HG02885 (cell line): Measurements from ENCODE around the gene NAA11.
A peak's percentile ranks its signal among the peaks of the same experiment; 100 is the strongest.
"Not testable (repeated sequence)": the region's sequence is repeated elsewhere in the genome, so short reads cannot be mapped to it uniquely, and the experiment has no call there.

Source experiments
- ATAC-seq: cut with Tn5 transposase; IDR thresholded peaks from one replicate; pipeline ENCODE4 v1.9.1; 2021; ENCODE audit warnings: mild to moderate bottlenecking; ENCODE audit not compliant: unreplicated experiment, poor library complexity

Gene NAA11

DNA sequence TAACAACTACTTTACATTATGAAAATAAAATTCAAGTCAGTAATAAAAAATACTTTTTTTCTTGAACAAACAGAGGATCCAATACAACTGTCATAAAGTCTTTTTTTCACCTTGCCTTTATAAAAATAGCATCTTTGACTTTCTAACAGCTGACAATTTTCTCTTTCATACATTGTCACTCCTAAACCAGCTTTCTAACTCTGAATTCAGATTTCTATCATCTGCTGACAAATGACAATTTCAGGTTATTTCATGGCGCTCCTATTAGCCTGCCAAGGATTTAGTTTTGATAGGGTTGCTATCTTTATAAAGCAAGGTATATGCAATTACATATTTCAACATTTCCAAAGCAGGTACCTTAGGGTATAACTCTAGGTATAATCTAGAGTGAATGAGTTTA is 14.6 kb downstream of the NAA11 start:
- ATAC-seq = no peak

DNA sequence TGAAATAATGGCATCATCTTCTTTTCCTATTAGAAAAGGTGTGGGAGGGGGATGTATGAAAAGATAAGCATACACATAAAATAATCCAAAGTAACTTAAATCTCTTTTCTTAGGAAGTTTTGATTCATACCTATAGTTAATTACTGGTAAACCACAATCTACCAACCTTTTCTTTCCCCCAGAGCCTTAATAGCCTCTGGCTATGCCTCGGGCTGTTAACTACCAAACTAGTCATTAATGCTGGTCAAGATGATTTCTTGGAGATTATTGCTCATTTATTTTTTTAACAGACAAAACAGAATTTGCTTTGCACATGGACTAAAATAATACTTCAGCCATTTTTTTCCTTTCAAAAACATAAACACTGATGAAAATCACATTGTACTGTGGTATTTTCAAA is 16.9 kb downstream of the NAA11 start:
- ATAC-seq = no peak

DNA sequence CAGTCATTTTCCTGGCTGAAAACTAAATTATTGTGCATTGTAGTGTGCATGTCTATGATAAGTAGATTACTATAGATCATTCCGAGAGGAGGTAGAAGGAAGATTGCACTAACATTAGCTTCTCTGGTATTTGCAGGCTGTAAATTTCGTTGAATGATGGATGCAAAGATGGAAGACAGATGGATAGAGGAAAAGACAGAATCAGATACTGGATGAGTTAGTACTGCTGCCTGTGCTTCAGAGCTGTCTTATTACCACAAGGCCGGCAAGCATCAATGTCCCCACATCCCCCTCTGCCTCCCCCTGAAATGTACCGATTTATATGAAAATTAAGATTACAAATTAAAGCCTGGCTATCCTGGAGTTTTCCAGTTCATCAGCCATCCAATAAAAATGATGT is 17.7 kb downstream of the NAA11 start:
- no peak for ATAC-seq

DNA sequence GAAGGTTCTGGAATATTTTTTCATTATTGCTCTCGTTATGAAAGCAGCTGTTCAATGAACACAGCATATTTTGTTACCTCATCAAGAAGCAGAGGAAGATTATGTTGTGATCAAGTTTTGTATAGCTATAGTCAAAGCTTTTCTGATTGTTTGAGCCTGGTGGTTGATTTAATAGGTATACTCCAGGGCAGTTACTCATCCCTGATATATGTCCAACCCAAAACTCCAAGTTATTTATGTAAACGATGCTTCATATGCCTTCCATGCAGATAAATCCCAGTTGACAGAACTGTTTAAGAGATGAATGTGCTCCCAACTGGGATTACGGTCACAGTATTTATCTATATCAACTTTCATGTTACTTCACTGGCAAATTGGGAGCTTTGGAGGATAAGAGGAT is 19.1 kb downstream of the NAA11 start:
- ATAC-seq = no peak

DNA sequence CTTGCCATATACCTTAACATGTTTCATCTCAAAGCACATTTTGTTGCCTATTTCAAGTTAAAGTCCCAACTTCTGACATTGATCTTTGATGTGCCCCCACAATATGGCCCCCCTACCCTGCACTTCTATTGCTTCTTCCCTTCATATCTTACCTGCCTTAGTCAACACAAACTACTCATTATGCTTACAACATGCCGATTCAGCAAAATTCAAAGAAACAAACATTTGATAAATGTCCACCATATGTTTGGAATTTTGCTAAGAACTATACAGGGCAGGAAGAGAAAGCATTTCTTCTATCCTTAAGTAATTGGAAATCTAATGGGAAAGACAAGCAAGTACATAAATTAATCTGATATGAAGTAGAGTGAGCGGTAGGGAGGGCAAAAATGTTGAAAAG is 25.6 kb downstream of the NAA11 start:
- ATAC-seq = no peak

DNA sequence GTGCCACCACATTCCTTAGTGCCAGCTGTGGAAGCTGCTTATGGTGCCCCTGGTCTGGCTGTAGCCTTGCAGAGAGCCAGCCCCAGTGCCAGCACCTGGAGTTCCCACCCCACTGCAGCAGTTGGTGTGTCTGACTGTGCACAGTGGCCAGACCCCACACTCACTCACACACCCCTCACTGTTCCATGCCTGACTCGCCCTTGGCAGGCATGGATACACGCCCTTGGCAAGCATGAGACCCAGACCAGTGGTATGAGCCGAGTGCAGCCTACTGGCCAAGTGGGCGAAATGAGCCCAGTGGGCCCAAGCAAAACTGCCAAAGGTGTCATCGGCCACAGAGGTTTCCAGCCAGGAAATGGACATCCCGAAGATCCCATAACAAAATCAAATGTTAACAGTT is 27.4 kb downstream of the NAA11 start:
- no peak for ATAC-seq

DNA sequence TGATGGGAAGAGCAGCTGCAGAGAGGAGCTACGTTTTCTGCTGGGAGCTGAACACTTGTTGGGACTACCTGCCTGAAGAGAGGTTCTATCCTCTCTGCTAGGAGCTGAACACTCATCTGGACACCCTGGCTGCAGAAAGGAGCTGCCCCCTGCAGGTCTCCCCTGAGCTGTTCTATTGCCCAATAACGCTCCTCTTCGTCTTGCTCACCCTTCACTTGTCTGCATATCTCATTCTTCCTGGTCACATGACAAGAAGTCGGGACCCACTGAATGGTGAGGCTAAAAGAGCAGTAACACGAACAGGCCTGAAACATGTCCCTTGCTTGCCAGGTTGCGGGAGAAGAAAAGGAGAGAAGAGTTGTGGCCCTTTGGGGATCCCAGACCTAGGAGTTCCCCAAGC is 27.8 kb downstream of the NAA11 start:
- ATAC-seq = no peak

DNA sequence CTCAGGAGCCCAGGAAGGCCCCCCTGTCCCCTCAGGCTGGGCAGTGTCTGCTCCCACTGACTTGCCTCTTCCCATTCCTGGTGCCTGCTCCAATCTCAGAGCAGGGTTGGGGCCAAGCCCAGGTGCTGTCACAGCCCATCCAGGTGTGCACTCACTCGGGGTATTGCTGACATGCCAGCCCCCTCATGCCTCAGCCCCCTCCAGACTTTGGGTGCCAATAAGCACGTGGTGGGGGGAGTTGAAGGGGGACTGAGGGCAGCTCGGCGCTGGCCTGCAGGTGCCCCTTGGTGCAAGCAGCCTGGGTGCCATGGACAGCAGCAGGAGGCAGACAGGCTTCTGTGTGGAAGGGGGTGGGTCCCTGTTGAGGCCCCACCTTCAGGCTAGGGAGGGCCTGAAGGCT is 28.4 kb downstream of the NAA11 start:
- ATAC-seq = no peak

DNA sequence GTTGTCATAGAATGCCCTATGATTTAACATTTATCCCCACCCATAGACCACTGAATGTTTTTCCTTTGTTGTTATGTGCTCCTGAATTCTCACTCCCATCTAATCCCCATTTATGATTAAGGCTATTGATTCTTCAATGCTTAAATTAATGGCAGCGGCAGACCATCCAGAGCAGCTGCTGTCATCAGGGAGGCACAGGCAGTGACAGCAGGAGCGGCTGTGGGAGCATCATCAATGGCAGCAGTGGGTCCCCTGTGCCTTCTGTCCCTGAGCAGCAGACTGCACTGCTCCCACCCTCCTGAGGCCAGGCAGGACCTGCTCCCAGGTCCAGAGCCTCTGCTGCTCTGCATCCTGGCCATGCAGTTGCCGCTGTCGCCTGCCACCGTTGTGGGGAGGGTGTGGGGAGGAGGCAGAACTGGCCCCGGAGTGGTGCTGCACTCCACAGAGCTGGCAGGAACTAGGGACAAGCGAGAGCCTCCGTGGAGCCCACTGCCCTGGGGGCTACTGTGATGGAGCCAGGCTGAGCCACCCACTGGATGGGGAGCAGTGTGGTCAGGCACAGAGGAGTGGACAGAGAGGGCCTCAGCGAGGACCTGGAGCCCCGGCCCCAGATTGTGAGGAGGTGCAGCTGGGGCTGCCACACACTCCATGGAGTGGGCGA is 29.0 kb downstream of the NAA11 start:
- ATAC-seq = no peak

DNA sequence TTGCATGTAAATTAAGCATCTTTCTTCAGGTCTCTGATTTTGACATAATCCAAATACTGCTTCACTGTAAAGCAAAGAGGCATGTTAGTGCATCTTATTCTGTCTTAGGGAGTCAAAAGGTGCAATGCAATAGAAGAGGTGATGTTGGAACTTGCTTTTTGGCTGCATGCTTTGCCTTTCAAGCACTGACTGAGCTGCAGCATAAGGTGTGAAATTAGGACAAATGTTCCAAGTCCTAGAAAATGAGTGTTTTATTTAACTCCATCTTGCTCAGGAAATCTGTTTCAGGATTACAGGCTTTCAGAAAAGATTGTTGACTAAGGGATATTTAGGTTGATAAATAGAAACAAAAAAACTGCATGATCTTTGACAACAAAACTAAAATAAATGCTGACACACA is 30.8 kb downstream of the NAA11 start:
- ATAC-seq = no peak

DNA sequence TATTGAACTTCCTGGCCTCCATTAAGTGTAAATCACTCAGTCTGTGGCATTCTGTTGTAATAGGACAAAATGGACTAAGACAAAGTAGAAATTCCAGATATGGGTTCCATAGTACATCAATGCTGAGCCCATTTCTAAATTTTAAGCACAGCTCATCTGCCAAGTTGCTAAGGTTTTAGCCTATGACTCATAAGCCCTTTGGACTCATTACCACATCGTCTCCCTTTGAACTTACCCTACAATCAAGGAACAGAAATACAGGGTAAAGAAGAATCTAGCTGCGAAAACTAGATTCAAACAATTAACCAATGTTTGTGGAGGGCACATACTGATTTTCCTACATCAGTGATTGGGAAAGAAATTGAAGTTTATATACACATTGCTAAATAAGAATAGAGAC is 31.8 kb downstream of the NAA11 start:
- no peak for ATAC-seq

DNA sequence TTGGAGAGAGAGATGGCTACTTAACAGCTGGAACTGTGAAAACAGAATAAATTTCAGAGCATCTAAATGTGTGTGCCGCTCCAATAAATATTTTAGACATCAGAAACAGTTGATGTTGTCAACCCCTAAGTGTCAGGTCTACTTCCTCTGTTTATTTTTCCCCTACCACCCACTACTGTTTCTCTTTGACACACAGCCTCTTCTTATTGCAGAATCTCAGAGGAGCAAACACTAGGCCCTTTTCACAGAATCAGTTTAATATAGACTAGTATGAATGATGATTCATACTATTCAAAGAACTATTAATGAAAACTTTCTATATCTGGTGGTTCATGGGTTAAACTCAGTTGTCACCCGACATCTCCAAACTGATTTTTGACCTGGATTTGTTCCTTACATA is 33.9 kb downstream of the NAA11 start:
- ATAC-seq = peak; percentile 96

DNA sequence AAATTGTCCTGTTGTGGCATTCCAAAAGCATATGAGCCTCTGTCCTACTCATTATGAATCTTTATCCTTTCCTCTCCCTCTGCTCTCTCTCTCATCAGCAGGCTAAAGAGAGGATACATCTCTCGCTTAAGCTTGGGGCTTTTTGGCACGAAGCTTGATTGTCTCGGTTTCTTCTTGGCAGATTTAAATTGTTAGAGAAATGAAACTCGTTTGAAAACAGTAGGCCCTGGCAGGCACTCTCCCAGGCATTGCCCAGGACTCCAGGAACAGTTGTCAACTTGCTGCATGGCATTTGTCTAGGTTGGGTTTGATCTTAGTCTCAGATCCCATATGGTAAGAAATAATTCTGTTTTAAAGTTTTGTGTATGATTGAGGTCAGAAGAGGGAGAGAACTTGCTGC is 35.5 kb downstream of the NAA11 start:
- ATAC-seq = no peak

DNA sequence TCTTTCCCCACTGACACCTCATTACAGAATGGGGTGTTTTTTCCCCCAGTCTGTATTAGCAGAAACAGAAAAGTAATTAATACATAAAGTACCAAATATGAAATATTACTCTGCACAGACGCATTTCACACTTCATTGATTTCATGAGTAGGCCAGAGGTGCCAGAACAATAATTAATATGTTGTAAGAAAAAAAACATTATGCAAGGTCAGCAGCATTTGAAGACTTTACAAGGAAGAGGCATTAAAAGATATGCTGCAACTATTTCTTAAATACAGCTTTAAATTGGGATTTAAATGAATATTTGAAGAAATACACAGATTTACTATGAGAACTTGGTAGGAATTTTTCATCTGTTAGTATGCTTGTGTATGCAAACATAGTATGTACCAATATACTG is 37.7 kb downstream of the NAA11 start:
- no peak for ATAC-seq

DNA sequence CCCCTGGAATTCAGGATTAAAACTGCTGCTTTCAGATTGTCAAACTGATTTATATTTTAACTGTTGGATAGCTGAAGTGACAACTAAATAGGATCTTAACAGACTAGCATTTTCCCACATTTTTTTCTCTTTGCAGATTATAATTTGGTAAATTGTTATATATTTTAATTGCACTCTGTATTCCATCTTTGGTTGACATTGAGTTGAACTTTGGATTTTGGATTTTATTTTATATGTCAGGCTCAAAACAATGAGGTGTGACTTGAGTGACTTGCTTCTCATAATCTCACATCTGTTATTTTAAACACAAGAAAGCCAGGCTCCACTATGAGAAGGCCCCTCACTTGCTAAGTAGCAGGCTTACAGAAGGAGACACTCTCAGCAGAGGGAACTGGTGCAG is 38.1 kb downstream of the NAA11 start:
- no peak for ATAC-seq

DNA sequence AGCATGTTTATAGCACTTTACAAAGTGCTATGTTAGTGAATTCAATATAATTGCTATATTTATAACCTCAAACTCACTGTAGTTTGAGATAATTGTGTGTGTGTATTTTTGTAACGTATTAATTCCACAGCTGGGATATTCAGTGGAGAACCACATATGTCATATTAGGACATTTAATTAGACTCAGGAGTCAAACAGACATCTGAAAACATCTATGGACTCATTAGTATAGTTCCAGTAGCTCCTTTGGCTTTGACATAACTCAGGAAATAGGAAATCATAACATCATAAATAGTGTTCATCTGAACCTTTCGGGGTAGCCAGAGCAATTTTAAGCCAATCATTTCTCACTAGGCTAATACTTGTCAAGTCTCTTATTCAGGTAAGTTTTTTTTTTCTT is 38.8 kb downstream of the NAA11 start:
- no peak for ATAC-seq

DNA sequence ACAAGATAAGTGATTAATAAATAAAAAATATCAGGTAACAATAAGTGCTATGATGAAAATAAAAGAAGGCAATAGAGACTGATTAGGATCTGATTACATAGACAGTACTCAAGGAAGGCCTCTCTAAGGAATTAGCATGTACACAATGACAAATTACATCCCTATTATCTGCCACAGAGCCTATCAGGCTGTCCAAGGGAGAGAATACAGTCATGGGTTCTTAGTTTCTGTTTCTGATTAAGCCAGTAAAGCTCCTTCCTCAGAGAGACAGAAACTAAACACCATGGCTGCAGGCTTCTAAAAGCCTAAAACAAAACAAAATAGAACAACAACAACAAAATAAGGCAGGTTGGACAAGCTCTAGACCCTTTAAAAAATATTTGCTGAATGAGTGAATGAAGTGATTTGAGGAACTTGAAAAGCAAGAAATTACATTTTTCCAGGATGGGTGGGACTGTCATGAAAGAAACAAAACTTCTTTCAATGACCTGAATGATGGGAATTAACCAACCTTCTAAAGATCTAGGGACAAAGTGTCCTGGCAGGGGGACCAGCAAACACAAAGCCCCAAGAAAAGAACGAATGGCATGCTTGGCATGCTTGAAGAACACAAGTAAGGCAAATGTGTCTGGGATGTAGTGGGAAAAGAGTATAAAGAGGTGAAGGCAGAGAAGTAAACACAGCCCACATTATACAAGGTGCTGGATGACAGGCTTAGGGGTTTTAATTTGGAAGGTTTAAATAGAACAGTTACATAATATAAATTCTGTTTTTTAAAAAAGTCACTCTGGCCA is 44.1 kb downstream of the NAA11 start:
- ATAC-seq = peak; percentile 44

DNA sequence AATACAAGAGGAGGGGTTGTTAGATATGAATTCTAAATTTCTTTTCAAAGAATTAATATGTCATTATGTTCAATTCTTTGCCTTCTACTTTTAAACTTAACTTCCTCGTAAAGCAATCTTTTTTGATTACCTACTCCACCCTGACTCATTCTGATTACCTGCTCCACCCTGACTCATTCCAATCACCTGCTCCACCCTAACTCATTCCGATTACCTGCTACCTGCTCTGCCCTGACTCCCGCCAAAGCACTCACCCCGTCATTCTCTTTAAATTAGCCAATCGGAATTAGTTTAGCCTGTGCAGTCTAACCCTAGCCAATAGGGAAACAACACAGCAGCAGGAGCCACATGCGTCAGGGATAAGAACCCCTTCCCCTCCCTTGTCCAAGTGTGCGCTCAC is 48.4 kb downstream of the NAA11 start:
- ATAC-seq = not testable (repeated sequence)

DNA sequence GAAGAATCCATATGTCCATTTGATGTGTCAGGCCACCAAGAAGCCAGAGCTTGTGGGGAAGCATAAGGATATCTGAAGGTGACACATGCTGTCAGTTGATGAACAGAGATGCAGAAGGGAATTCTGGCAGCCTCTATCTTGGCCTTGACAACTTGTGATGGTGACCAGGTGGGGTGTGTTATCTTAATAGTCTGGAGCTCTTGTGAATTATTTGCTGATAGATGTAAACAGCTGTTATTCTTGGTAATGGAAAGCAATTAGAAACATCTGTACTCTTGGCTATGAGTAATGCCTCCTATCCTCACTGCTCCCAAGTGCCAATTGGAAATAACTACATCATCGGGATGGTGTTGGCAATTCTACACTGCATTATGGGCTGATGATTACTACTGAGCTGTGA is 51.9 kb downstream of the NAA11 start:
- ATAC-seq = no peak

DNA sequence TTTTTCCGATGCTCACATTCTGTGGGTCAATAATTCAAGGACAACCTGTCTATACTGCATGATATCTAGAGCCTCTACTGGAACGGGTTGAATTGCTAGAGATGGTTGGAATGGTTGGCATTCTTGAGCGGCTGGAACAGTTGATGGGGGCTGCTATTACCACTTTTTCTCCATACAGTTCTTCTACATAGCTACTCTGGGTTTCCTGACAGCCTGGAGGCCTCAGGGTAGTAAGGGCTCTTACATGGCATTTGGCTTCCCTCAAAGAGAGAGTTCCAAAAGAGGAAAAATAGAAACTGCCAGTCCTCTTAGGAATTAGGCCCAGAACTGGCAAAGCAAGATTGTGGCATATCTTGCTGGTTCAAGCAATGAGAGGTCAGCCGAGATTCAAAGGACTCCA is 53.1 kb downstream of the NAA11 start:
- no peak for ATAC-seq

DNA sequence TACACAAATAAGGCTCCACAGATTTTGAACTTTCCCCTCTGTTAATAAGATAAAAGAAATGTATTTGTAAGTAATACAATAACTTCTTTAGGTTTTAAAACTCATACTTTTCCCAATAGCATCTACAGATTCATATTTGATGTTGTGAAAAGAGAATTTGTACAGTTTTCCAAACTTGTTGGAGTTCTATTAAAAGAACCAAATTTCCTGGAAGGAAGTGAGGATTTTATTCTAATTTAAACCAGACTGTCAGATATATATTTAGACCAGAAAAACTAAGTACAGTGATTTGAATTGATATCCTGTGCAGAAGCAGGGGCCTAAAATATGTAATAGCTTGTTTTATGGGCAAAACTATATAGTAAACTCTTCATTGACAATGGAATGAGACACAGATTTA is 53.7 kb downstream of the NAA11 start:
- ATAC-seq = no peak

DNA sequence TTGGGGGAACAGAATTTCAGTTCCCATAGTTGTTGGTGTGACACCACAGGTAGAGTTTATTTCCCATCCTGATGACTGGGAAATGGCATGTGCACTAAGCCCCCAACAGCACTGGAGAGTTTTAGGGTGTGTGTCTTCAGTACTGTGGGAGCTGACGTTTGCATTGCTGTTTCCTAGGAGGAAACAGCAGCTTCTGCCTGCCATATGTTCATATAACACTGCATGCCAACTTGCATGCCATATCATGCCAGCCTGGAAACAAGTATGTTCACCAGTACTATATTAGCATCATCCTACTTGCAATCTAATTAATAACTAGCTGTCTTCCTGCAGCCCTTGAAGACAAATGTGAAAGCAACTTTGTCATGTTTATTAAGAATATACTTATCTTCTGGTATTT is 58.2 kb downstream of the NAA11 start:
- no peak for ATAC-seq
